Liver (tissue), 3 donors: Measurements from ENCODE around the gene AKT3.

Experiments used
- ATF3 ChIP-seq: IDR thresholded peaks from 2 replicates; pipeline ENCODE4 v1.6.1; 2016; ENCODE audit warnings: antibody characterized with exemption
- CTCF ChIP-seq: fragments of 150-350 bp; IDR thresholded peaks from 2 replicates; pipeline ENCODE4 v1.5.1; 2017; ENCODE audit warnings: improper control_type of control experiment, low read depth, low read length; ENCODE audit not compliant: missing input control
- EGR1 ChIP-seq, 2 donors: IDR thresholded peaks; 2 replicates each; pipeline ENCODE4 v1.6.1; 2016 to 2018; ENCODE audit warnings: antibody characterized with exemption in 2 of 2, low read depth in 2 of 2
- FOXA1 ChIP-seq: IDR thresholded peaks from 2 replicates; pipeline ENCODE4 v1.6.1; 2016; ENCODE audit warnings: antibody characterized with exemption
- GABPA ChIP-seq, 2 donors: IDR thresholded peaks in 1 of 2; conservative IDR thresholded peaks in 1 of 2; 2 replicates each; pipeline ENCODE4 v1.6.1; 2016; ENCODE audit warnings: antibody characterized with exemption in 2 of 2, mild to moderate bottlenecking in 1 of 2, moderate library complexity in 1 of 2
- JUND ChIP-seq, 2 donors: IDR thresholded peaks; 2 replicates each; pipeline ENCODE4 v1.6.1; 2016; ENCODE audit warnings: antibody characterized with exemption in 2 of 2
- MAX ChIP-seq: IDR thresholded peaks from 2 replicates; pipeline ENCODE4 v1.6.1; 2016; ENCODE audit warnings: antibody characterized with exemption
- RAD21 ChIP-seq, 2 donors: IDR thresholded peaks; 2 replicates each; pipeline ENCODE4 v1.6.1; 2016; ENCODE audit warnings: antibody characterized with exemption in 2 of 2, mild to moderate bottlenecking in 2 of 2
- YY1 ChIP-seq: IDR thresholded peaks from 2 replicates; pipeline ENCODE4 v1.6.1; 2016; ENCODE audit warnings: antibody characterized with exemption, mild to moderate bottlenecking
- ZBTB33 ChIP-seq: IDR thresholded peaks from 2 replicates; pipeline ENCODE4 v1.6.1; 2016; ENCODE audit warnings: antibody characterized with exemption
- donor health status: healthy.
- donor health status: healthy.

GRCh38 chr1:243620096-243620495, 229.9 kb downstream of the AKT3 start:
- TF ChIP-seq CTCF (no peak), YY1 (no peak), RAD21 (IDR thresholded peaks at IDR 0.05) (no peak), JUND (IDR thresholded peaks at IDR 0.05) (no peak), MAX (no peak), GABPA (IDR thresholded peaks at IDR 0.05 in 1 of 2, conservative IDR thresholded peaks at IDR 0.05 in 1 of 2) (no peak), ZBTB33 (no peak), ATF3 (no peak), EGR1 (IDR thresholded peaks at IDR 0.05; ENCODE audit: low read depth in 2 of 2) (no peak), FOXA1 (no peak)
